B cell (primary cell): ENCODE measurements around the gene TMEM132E. TPM values are rescaled to one million over a fixed set of nuclear protein-coding genes. Genes with fewer than 3 reads are reported as not detected.

ENCODE experiments used
- ATAC-seq: fragments of 200-7000 bp; cut with Tn5 transposase; one replicate; pipeline ENCODE4 v1.10.0; 2021; ENCODE audit warnings: low read depth, mild to moderate bottlenecking, moderate number of reproducible peaks, moderate library complexity
- CTCF ChIA-PET: fragments of 350-600 bp; sonication (Branson Sonifier 250); formaldehyde crosslinking; loops from one replicate; lab custom pipeline; 2021; ENCODE audit warnings: antibody characterized with exemption, inconsistent platforms; lab: Charles Lee
- POLR2A ChIA-PET: fragments of 350-600 bp; sonication (Branson Sonifier 250); formaldehyde crosslinking; loops from one replicate; lab custom pipeline; 2021; ENCODE audit warnings: antibody characterized with exemption; lab: Charles Lee
- DNase-seq: peaks from one replicate; pipeline ENCODE4 v3.0.0; 2013
- H2AFZ ChIP-seq: 2 replicates; pipeline ENCODE4 v1.6.1; 2012; ENCODE audit warnings: mild to moderate bottlenecking, low read depth, low read length; ENCODE audit not compliant: insufficient read depth, poor library complexity, severe bottlenecking
- H3K27ac ChIP-seq, 2 donors: 1 replicate in 1 of 2; 2 replicates in 1 of 2; pipeline ENCODE4 v1.5.1; 2012 to 2013; ENCODE audit warnings: low read length in 2 of 2, mild to moderate bottlenecking in 2 of 2, moderate library complexity in 1 of 2
- H3K27me3 ChIP-seq, 4 experiments: fragments of 200-600 bp in 1 of 4; sonication (generic) in 1 of 4; replicated peaks in 1 of 4; 1 replicate in 2 of 4; 2 replicates in 2 of 4; pipeline versions ENCODE4 v1.6.1 to v1.7.0; 2013 to 2016; ENCODE audit warnings: low read length in 3 of 4, mild to moderate bottlenecking in 2 of 4, mixed read lengths in 1 of 4, moderate library complexity in 1 of 4; ENCODE audit not compliant: insufficient read depth in 4 of 4, control insufficient read depth in 3 of 4; ENCODE audit errors: control extremely low read depth in 1 of 4
- H3K36me3 ChIP-seq, 2 experiments: replicated peaks in 1 of 2; 1 replicate in 1 of 2; 2 replicates in 1 of 2; pipeline versions ENCODE4 v1.6.1 to v1.7.1; 2013; ENCODE audit warnings: low read length in 1 of 2; ENCODE audit not compliant: insufficient read depth in 2 of 2, control insufficient read depth in 1 of 2; ENCODE audit errors: control extremely low read depth in 1 of 2, extremely low read depth in 1 of 2
- H3K4me1 ChIP-seq, 2 donors: fragments of 200-600 bp in 1 of 2; sonication (generic) in 1 of 2; 1 replicate in 1 of 2; 2 replicates in 1 of 2; pipeline versions ENCODE4 v1.5.1 to v1.6.1; 2013 to 2017; ENCODE audit warnings: low read length in 2 of 2; ENCODE audit not compliant: control insufficient read depth in 2 of 2, insufficient read depth in 2 of 2
- H3K4me2 ChIP-seq: replicated peaks from 2 replicates; pipeline ENCODE3; 2012; ENCODE audit warnings: mild to moderate bottlenecking, low read depth, low read length; ENCODE audit not compliant: poor library complexity, severe bottlenecking
- H3K4me3 ChIP-seq, 5 experiments: fragments of 200-600 bp in 1 of 5; sonication (generic) in 1 of 5; 1 replicate in 3 of 5; 2 replicates in 2 of 5; pipeline versions ENCODE4 v1.5.1 to v1.7.0; 2011 to 2016; ENCODE audit warnings: low read length in 4 of 5, mild to moderate bottlenecking in 4 of 5, low read depth in 2 of 5, control low read depth in 1 of 5, moderate library complexity in 1 of 5; ENCODE audit not compliant: insufficient read depth in 1 of 5; ENCODE audit errors: control extremely low read depth in 1 of 5, extremely low read depth in 1 of 5
- H3K79me2 ChIP-seq: fragments of 200-600 bp; sonication (generic); one replicate; pipeline ENCODE4 v1.6.0; 2016; ENCODE audit warnings: low read length; ENCODE audit not compliant: control insufficient read depth, insufficient read depth
- H3K9ac ChIP-seq: fragments of 200-600 bp; sonication (generic); 2 replicates; pipeline ENCODE4 v1.6.1; 2017; ENCODE audit warnings: mild to moderate bottlenecking, low read length, moderate library complexity
- H3K9me3 ChIP-seq, 3 donors: one replicate each; pipeline versions ENCODE4 v1.6.1 to v1.7.1; 2013; ENCODE audit warnings: low read length in 2 of 3; ENCODE audit not compliant: control insufficient read depth in 2 of 3, insufficient read depth in 1 of 3; ENCODE audit errors: control extremely low read depth in 1 of 3
- H4K20me1 ChIP-seq: 2 replicates; pipeline ENCODE4 v1.6.0; 2012; ENCODE audit warnings: mild to moderate bottlenecking, low read length; ENCODE audit not compliant: insufficient read depth, control insufficient read depth, poor library complexity, severe bottlenecking
- H3K27ac Mint-ChIP-seq: one replicate; pipeline ENCODE4 v1.8.0; 2021; ENCODE audit warnings: mixed read lengths
- H3K27me3 Mint-ChIP-seq: one replicate; pipeline ENCODE4 v1.8.0; 2021; ENCODE audit warnings: mixed read lengths
- H3K4me1 Mint-ChIP-seq: one replicate; pipeline ENCODE4 v1.8.0; 2021; ENCODE audit warnings: mixed read lengths
- H3K4me3 Mint-ChIP-seq: one replicate; pipeline ENCODE4 v1.8.0; 2021; ENCODE audit warnings: mixed read lengths
- H3K9me3 Mint-ChIP-seq: one replicate; pipeline ENCODE4 v1.8.0; 2022; ENCODE audit warnings: mixed read lengths; ENCODE audit not compliant: insufficient read depth
- EZH2 ChIP-seq: IDR thresholded peaks from 2 replicates; pipeline ENCODE4 v1.6.1; 2012; ENCODE audit warnings: borderline replicate concordance, low read depth, mild to moderate bottlenecking, moderate library complexity, low read length; ENCODE audit not compliant: insufficient read depth, poor library complexity, severe bottlenecking
- WGBS: methylation state at CpG from one replicate; pipeline ENCODE4 v1.1.5; 2013; ENCODE audit warnings: missing lambda C conversion rate; ENCODE audit not compliant: insufficient coverage; 5-methylcytosine and 5-hydroxymethylcytosine counted together
- intact Hi-C: fragments of 100-400 bp; cut with micrococcal nuclease; formaldehyde crosslinking; loops from one replicate; pipeline ENCODE4 v1.10.0; 2022
- polyA plus RNA-seq: library from polyadenylated mRNA; depleted of rRNA; stranded (reverse); fragments of >200 nt; gene quantifications from 2 replicates; pipeline ENCODE4 v1.2.3, GENCODE V29; 2012
- total RNA-seq, 2 donors: library from RNA; stranded (reverse); fragments of 120-200 nt in 1 of 2; gene quantifications; 1 replicate in 1 of 2; 2 replicates in 1 of 2; pipeline versions ENCODE4 v1.2.3 to v1.2.4, GENCODE V29; 2013 to 2022
- TF ChIP-seq, protein P1 (sequence below): fragments of 200-600 bp; IDR thresholded peaks from one replicate; pipeline ENCODE4 v1.8.0; 2022; ENCODE audit warnings: antibody characterized with exemption, mild to moderate bottlenecking

The TMEM132E gene
- total and polyA plus RNA-seq, 2 donors (not counting 1 experiment from before 2014, with no cell fraction given): not detected

DNA sequence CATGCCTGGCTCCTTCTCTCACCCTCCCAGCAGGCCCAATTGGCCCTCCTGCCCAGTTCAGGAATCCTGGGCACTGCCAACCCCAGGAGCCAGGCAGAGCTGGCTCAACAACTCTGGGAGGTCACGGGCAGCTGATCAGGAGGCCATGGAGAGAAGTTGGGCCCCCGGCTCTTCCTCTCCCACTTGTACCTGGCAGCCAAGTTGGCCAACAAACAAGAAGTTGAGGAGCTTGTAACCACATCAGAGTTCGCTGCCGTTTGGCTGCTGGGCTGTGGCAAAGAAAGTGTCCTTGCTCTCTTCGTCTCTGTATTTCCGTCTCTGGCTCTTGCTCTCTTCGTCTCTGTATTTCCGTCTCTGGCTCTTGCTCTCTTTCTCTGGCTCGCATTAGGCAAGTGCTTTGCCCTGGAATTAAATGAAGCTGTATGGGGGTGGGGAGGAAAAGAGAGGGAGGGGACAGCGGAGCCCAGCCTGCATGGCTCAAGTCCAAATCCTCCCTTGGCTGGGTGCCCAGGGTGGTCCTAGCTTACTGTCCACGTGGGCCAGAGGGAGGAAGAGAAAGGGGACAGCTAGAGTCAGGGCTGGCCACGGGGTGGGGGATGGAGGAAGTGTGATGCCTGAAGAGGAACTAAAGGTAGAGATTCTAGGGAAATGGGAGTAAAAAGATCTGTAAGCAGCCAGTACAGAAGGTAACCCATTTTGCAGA, 7.8 kb upstream of the TMEM132E start:
- intact Hi-C loops: no loop called here
- peaks cover 58% of the 10 kb centered on the region for H3K27me3 Mint-ChIP-seq

DNA sequence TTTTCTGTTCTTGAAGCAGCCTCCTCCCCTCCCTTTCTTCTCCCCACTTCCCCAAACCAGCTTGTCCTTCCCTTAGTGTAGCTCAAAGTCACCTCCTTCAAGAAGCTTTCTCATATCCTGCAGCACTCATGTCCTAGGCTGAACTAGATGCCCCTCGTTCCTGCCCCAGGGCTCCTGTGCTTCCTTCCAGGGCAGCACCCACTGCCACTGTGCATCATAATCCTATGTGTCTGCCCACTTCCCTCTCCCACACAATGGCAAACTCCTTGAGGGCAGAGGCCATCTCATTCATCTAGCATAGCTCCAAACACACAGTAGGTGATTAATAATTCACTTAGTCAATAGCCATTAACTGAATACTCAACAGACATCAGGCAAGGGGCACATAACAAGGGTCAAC, 6.9 kb upstream of the TMEM132E start:
- H3K4me1 ChIP-seq: no peaks in the 10 kb centered on the region
- no peaks in the 10 kb centered on the region for H3K9me3 ChIP-seq
- no peak overlapping the region for H2AFZ ChIP-seq
- no peak for DNase-seq
- no peaks in the 10 kb centered on the region for H3K9me3 Mint-ChIP-seq
- H3K9ac ChIP-seq: no peak overlapping the region
- no peak overlapping the region for H3K4me3 Mint-ChIP-seq
- no peak overlapping the region for H3K4me2 ChIP-seq
- peaks cover 0 to 28% (median 8%) of the 10 kb centered on the region in 4 experiments for H3K27me3 ChIP-seq
- H4K20me1 ChIP-seq: no peaks in the 10 kb centered on the region
- 71% methylated on average over 1 of the region's 1 CpG for WGBS
- peaks cover 67% of the 10 kb centered on the region for H3K27me3 Mint-ChIP-seq
- no peak overlapping the region for H3K4me3 ChIP-seq
- H3K4me1 Mint-ChIP-seq: no peaks in the 10 kb centered on the region
- no peak overlapping the region for H3K27ac ChIP-seq
- no peak for ATAC-seq
- TF ChIP-seq EZH2: no peak
- TF ChIP-seq, protein P1, sequence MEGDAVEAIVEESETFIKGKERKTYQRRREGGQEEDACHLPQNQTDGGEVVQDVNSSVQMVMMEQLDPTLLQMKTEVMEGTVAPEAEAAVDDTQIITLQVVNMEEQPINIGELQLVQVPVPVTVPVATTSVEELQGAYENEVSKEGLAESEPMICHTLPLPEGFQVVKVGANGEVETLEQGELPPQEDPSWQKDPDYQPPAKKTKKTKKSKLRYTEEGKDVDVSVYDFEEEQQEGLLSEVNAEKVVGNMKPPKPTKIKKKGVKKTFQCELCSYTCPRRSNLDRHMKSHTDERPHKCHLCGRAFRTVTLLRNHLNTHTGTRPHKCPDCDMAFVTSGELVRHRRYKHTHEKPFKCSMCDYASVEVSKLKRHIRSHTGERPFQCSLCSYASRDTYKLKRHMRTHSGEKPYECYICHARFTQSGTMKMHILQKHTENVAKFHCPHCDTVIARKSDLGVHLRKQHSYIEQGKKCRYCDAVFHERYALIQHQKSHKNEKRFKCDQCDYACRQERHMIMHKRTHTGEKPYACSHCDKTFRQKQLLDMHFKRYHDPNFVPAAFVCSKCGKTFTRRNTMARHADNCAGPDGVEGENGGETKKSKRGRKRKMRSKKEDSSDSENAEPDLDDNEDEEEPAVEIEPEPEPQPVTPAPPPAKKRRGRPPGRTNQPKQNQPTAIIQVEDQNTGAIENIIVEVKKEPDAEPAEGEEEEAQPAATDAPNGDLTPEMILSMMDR: no peak
- no peaks in the 10 kb centered on the region for H3K36me3 ChIP-seq
- H3K79me2 ChIP-seq: no peaks in the 10 kb centered on the region
- ChIA-PET POLR2A (no interaction called here), CTCF (interaction anchor here (1.4 kb wide), 1 partner anchor 13 kb away, joined by 4 read pairs; no protein-coding TSS in a partner anchor)
- H3K27ac Mint-ChIP-seq: no peak overlapping the region
- intact Hi-C loops: no loop called here

More for the DNA sequence above, 7.8 kb upstream of the TMEM132E start:
- H3K4me1 ChIP-seq: no peaks in the 10 kb centered on the region
- no peak for ATAC-seq
- no peaks in the 10 kb centered on the region for H3K36me3 ChIP-seq
- H3K4me1 Mint-ChIP-seq: no peaks in the 10 kb centered on the region
- no peak overlapping the region for H3K4me3 ChIP-seq
- H3K9me3 Mint-ChIP-seq: no peaks in the 10 kb centered on the region
- no peak overlapping the region for H3K27ac Mint-ChIP-seq
- no peak overlapping the region for H3K4me3 Mint-ChIP-seq
- ChIA-PET CTCF (no interaction called here), POLR2A (no interaction called here)
- 70% methylated on average over 11 of the region's 12 CpGs for WGBS
- peaks cover 0 to 31% (median 6%) of the 10 kb centered on the region in 4 experiments for H3K27me3 ChIP-seq
- no peak for DNase-seq
- H2AFZ ChIP-seq: no peak overlapping the region
- H3K27ac ChIP-seq: no peak overlapping the region
- TF ChIP-seq, protein P1: no peak
- TF ChIP-seq EZH2: no peak
- no peaks in the 10 kb centered on the region for H3K9me3 ChIP-seq
- no peaks in the 10 kb centered on the region for H4K20me1 ChIP-seq
- no peak overlapping the region for H3K9ac ChIP-seq
- no peaks in the 10 kb centered on the region for H3K79me2 ChIP-seq
- no peak overlapping the region for H3K4me2 ChIP-seq
